Right lung (tissue), 10 donors: ENCODE measurements around the gene OR4P4. TPM values are rescaled to one million over a fixed set of nuclear protein-coding genes. Genes with fewer than 3 reads are reported as not detected.

Experiments used
- DNase-seq, 2 donors: peaks; one replicate each; pipeline ENCODE4 v3.0.0-alpha.2; 2013
- long read RNA-seq, 8 donors: transcript quantifications; one replicate each; lab custom pipeline, GENCODE V29; 2026
- polyA plus RNA-seq, 5 donors: library from polyadenylated mRNA; unstranded; fragments of 120-200 nt; gene quantifications; one replicate each; pipeline versions ENCODE4 v1.2.1 to v1.2.3, GENCODE V29; 2013; ENCODE audit warnings: inconsistent platforms in 1 of 5, low replicate concordance in 1 of 5; ENCODE audit not compliant: insufficient read length in 5 of 5, insufficient read depth in 1 of 5

OR4P4 gene
- polyA plus RNA-seq = under 1 TPM in 2 of 5 donors, not detected in 3; 0.09 to 0.18 TPM
- long read RNA-seq, donor 1 = 0 reads
- long read RNA-seq, donor 2 = 0 reads
- long read RNA-seq, donor 3 = 0 reads
- long read RNA-seq, donor 4 = 0 reads
- long read RNA-seq, donor 5 = 0 reads
- long read RNA-seq, donor 6 = 0 reads
- long read RNA-seq, donor 7 = 0 reads
- long read RNA-seq, donor 8 = 0 reads

DNA sequence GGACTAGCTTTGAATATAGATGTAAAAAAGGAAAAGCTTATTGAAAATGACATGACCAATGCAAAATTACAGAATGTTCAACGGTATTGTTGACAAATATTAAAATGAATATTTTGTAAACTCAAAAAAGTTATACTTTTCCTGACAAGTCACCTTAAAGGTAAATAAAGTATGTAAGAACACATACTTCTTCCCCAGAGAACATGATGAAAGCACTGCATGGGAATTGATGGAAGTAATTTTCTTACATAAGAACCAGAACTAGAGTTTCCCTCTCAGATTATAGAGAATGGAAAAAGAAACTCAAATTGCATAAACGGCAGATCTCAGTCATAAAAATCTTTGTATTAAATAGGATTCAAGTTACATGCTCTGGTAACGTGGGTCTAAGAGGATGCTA, at the start of gene OR4P4:
Gene OR4P4 (plus strand): TSS at position 301 of the 400 bp plus-strand sequence.
- DNase-seq = no peak

DNA sequence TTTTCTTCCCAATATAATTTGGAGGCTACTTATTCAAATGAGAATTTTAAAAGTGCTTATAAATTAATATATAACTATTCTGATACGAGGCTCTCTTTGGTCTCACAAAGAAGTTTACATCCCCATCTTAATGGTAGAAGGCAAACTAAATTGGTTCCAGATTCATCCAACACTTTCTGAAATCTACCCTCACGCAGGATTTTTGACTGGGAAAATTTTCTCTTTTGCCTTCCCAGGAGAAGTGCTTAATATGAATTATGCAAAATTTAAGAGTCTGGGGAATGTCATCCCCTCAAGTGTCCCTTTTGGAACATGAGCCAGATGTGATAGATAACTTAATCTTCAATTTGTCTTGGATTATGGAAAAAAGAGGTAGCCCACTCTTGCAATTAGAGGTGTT, 27.4 kb upstream of the OR4P4 start, which contains the start of gene OR4C11:
Gene OR4C11 (minus strand): TSS at position 101 of the 400 bp plus-strand sequence. CDS start 3,272 bp downstream, outside the sequence.
- DNase-seq = no peak

DNA sequence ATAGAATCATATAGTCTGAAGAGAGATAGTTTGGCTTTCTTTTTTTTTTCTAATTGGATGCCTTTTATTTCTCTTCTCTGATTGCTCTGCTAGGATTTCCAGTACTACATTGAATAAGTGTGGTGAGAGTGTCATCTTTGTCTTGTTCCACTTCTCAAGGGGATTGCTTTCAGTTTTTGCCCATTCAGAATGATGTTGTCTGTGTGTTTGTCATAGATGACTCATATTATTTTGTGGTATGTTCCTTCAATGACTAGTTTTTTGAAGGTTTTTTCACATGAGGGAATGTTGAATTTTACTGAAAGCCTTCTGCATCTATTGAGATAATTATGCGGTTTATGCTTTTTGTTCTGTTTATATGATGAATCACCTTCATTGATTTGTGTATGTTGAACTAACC, 10.4 kb upstream of the OR4P4 start:
- no peak for DNase-seq

DNA sequence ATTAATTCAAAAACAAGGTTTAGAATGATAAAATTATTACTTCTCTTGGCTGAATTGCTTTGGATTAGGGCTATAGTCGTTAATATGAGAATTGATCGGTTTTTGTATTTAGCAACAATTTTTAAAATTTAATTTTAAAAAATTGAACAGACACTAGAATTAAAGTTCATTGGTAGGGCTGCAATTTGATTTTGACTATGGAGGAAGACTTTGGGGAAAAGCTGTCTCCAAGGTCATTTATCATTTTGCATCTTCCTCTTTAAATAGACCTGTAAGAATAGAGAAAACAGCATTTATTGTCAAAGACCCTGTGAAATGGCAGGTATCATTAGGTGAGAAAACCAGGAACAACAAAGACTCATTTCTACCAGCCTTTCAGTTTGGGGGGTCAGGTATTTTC, 13.1 kb downstream of the OR4P4 start, which contains the start of gene OR4S2:
Gene OR4S2 (plus strand): TSS at position 301 of the 400 bp plus-strand sequence. CDS start 2,577 bp downstream, outside the sequence.
- no peak for DNase-seq

DNA sequence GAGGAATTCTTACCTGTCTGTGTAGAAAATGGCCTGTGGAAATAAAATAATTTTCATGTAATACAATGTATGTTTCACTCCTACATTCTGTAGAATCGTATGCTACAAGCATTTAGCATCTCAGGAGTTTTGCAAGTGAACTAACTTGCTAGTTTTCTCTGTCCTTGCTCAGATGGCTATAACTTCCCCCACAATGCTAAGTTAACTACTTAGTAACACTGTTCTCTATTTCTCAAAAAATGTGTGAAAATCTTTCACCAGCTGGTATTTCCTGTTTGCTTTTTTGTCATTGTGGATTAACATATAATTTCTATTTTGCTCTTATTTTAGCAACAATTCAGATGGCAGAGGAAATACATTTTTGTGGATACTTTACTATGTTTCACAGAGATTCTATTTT, 17.6 kb downstream of the OR4P4 start:
- DNase-seq = no peak

DNA sequence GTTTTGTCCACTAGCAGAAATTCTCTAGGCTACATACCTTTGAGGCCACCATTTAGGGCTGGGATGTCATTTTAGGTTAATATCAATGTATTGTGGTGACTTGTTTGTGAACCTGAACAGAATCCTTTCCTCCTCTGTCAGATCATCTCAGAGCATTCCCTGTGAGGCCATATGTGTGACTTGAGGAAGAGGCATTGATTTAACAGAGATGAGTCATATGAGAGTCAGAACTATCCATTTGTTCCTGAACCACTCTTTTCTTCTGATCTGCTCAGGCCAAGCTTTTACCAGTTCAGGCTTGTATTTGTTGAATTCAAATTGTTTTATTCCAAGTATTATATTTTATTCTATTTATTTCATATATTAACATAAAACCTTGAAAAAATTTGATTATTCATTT, 20.2 kb downstream of the OR4P4 start:
- no peak for DNase-seq

DNA sequence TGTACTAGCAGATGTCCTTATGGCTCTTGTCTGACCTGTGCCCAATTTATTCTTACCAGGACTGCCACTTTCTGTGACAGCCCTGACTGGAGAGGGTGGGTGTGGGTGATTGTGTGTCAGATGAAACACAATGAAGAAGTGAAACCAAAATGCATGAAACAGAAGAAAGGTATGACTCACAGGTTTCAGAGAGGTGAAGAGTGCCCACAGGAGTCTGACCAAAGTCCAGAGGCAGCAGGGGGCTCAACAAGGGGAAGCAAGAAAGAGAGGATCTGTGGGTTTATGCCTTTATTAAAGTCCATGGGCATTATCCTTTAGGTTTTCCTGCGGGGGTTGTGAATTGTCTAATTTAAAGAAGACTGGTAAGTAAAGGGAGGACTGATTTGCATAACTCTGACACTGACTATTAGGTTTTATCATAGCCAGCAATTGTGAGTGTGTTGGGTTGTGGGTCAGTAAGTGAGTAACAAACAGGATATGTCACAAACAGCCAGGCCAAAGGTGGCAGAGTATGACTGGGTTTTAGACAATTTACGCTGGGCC, 23.2 kb downstream of the OR4P4 start:
- DNase-seq = no peak

DNA sequence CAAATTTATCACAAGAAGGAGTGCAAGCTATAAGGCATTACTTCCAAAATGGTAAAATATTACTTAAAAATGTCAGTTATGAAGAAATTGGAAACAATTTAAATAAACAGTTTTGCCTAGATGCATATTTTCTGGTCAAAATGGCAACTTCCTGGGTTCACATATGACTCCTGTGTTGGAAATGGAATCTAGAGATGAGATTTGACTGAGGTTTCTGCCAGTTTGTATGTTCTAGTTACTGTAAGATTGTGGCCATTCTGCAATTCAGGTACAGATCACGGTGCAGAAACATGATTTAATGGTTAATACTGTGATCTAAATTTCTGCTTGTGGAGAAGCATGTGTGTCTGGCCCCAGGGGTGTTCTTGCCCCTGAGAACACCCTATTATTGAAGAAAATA, 23.7 kb downstream of the OR4P4 start:
- no peak for DNase-seq

DNA sequence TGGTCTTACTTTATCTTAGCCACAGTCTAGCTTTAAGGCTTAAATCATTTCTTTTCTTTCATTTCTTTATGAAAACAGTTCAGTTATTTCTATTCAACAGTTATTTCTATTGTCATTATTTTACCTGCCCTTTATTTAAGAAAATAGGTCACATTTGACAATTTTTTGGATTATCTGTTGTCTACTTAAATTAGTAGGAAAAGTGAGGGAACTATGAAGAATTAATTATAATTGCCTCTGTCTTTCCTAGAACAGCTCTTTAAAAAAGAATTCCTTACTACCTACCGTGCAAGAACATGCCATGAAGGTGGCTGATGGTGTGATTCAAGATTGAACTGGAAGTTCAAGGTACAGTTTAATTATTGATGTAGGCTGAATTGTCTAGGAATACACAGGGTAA, 27.0 kb downstream of the OR4P4 start, which contains the start of gene OR4C6:
Gene OR4C6 (plus strand): TSS at position 301 of the 400 bp plus-strand sequence. CDS start 2,966 bp downstream, outside the sequence.
- no peak for DNase-seq

DNA sequence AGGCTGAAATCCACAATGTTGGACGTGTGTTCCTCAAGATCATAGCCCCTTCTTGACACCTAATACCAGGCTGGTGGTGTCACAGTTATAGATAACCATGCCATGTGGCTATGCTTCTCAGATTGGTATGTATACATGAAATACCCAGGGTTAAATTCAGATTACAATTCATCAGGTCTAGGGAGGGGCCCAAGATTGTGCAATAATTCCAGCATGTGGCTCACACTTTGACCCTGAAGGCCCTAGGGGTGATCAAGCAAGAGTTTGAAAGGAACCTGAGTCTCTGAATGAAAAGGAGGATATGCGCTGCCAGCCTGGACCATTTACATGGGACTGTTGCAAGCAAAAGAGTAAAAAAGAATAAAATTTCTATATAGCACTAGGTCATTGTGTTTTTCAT, 34.5 kb downstream of the OR4P4 start:
- no peak for DNase-seq

DNA sequence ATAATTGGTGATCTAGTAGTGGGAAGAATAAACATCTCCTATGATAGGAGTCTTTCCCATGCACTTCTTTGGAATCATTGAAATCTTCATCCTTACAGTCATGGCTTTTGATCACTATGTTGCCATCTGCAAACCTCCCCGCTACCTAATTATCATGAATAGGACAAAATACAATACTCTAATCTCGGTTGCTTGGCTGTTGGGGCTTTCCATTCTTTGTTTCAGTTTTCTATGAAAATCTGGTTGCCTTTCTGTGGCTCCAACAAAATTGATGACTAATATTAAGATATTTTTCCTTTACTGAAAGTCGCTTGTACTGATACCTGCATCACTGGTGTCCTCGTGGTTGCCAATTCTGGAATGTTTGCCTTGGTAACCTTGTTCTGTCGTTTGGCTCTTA, 38.9 kb downstream of the OR4P4 start:
- no peak for DNase-seq

Other genes starting within 250 kb of the OR4P4 start
- not detected for gene OR4C15, start 80.6 kb upstream of the OR4P4 start, polyA plus RNA-seq
- gene OR4C16, start 63.0 kb upstream of the OR4P4 start, polyA plus RNA-seq = not detected
- not detected for gene OR4C11, start 27.5 kb upstream of the OR4P4 start, polyA plus RNA-seq
- not detected for gene OR4S2, start 13.2 kb downstream of the OR4P4 start, polyA plus RNA-seq
- gene OR4C6, start 27.1 kb downstream of the OR4P4 start, polyA plus RNA-seq = not detected
- not detected for gene OR5D13, start 138.3 kb downstream of the OR4P4 start, polyA plus RNA-seq
- not detected for gene OR5D14, start 160.4 kb downstream of the OR4P4 start, polyA plus RNA-seq
- not detected for gene OR5L1, start 176.3 kb downstream of the OR4P4 start, polyA plus RNA-seq
- not detected for gene OR5D18, start 184.5 kb downstream of the OR4P4 start, polyA plus RNA-seq
- not detected for gene OR5L2, start 192.1 kb downstream of the OR4P4 start, polyA plus RNA-seq
- not detected for gene OR5D16, start 203.6 kb downstream of the OR4P4 start, polyA plus RNA-seq
- gene TRIM51, start 248.2 kb downstream of the OR4P4 start, polyA plus RNA-seq = not detected